NCI-H69 (cell line): Measurements from ENCODE around the gene NCKAP1.

Experiments
- DNase-seq: peaks from one replicate; lab custom pipeline; 2025; lab: John Stamatoyannopoulos, UW

Gene NCKAP1

DNA sequence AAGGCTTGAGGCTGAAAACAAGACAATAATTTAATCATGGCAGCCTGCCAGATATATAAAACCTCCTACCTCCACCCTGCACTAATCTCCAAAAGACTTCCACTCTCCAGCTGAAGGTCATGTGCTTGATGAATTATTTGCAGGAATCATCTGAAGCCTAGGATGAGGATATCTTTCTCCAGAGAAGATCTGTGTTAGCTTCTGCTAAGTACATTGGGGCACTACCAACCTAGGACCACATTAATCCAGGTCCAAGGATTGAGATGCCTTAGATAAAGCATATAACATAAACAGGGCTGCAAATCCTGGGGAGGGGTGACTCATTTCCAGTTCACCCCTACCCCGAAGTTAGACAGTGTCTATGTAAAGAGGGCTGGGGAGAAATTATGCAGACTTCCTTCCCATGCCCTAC, 91.3 kb downstream of the NCKAP1 start:
- DNase-seq: peak; percentile 73

DNA sequence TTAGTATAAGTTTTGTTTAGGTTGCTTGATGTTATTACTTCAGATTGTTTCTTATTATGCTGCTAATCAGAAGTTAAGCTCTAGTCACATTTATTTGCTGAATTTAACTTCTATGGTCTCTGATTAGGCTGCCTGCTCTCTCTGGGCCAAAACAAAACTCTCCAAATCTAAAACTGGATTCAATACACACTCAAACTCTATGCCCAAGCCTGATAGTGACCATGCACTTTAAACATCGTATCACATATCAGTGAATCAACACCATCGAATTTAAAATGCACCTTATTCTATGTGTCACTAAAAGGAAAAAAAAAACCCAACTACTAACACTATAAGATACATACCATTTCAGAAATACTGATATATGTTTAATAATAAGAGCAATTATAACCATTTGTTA, 94.9 kb downstream of the NCKAP1 start:
- DNase-seq: no peak

DNA sequence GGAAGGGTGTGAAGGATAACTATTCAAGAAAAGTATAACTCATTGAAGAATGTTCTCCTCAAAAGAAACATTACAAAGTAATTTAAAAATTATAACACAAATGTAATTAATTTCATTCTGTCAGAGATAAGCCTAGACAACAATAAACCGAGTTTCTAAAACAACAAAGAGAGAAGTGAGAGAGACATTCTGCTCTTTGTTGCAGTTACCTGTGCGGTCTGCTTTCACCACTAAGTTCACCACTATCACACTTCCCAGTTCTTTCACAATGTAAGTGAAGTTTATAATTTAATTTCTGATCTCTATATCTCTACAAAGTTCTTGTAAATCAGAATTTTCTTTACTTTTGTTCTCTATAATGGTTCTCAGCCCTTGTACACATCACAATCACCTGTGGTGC, 95.5 kb downstream of the NCKAP1 start:
- DNase-seq: no peak

DNA sequence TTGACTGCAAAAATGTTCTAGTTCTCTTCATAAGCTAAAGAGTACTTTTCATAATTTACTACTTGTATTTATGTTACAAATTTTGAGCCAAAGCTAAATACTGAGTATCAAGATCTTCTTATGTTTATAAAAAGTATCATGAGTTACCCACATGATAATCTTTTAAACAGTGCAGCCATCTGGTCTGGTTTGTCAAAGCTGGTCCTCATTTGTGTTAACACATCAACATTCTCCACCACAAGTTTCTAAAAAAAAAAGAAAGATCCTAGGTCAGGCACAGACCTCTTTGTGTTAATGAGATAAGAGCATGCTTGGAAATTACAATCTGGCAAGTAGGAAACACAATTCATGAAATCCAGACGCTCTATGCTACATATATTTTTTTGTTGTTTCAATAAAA, 96.3 kb downstream of the NCKAP1 start:
- DNase-seq: no peak

DNA sequence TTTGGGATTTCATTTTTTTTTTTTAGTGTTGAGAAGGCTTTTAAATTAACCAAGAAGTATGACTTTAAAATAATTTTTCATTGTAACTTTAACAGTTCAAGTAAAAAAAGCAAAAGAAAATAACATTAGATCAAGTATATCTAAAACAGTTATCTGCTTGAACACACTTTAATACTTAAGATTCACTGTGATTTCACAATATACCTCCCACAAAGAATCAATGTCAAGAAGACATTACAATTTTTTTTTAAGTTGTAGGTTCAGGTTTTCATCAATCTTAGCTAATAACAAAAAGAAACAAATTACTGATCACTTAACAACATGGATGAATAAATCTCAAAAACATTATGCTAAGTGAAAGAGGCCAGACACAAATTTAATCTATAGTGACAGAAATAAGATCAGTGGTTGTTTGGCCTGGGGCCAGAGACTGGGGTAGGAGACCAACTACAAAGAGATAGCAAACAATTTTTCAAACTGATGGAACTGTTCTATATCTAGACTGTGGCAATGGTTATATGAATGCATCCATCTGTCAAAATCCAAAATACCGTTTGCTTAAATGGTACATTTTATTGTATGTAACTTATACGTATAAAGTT, 97.0 kb downstream of the NCKAP1 start:
- peak; percentile 2 for DNase-seq

DNA sequence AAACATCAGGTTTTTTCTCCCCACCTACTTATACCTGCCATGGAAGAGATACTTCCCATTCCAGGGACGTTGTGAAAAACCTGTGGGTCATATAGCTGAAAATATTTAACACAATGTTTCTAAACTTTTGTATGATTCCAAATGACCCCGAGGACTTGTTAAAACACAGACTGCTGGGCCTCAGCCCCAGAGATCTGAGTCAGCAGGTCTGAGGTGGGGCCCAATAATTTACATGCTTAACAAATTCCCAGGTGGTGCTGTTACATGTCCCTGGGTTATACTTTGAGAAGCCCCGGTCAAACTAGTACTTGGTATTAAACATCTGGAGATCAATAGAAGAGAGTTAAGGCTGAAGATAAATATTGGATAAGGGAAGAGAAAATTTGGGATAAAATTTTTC, 100.4 kb downstream of the NCKAP1 start:
- DNase-seq: no peak

DNA sequence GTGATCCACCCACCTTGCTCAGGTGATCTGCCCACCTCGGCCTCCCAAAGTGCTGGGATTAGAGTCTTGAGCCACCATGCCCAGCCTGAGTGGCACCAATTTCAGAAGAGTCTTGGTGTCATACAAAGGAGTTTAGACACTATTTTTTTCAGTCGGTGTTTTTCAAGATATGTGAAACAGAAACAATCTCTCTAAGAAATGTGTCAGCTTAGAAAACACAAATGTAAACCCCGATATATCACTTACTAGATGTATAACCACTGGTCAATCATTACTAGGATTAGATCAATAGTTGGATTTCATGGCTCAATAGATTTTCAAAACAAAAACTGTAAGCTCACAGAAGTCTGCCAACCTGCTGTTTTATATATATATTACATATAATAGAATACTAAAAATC, 104.6 kb downstream of the NCKAP1 start:
- DNase-seq: no peak

DNA sequence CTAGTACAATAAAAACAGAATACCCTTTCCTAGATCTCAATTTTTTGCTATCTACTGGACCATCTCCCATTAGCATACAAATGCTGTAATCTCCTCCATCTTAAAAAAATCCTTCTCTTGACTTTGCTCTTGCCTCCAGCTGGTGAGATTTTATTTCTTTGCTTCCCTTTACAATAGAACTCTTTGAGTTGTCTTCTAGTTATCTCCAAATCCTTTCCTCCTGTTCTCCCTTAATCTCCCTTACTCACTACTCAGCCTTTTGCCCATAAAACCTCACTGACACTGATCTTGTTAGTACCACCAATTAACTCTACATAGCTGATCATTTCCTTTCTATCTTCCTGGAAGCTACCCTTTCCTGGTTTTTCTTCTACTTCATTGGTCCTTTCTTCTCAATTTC, 108.3 kb downstream of the NCKAP1 start:
- no peak for DNase-seq

DNA sequence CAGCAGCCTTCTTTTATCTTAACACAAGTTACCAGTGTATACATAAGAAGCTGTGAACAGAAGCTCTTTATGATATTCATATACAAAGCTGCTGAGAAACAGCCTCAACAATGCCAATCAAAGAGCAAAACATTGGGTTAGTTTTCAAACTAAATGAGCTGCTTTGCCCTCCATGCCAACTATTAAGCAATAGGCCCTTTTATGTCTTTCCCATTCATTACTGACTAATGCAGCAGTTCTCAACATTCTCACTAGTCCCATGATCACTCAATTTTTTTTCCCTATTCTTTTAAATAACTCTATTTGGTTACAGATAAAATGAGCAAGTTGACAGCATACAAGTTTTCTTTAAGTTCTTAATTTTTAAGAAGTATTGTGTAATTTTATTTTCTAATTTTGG, 114.0 kb downstream of the NCKAP1 start:
- no peak for DNase-seq

DNA sequence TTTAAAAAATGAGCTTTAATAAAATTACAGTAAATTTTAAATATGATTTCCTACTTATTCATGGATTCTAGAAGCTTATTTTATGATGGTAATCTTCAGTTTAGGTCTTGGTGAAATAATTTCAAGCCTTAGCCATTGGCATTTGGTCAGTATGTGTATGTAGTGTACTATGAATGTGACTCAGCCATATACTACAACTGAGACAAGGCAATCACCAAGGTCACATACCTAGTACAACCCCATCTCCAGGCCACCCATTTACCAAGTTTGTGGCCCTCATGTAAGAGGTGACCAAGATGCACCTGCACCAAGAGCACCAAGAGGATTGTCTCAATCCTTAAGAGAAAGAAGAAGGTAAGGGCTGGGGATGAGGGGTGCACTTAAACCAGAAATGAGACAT, 117.0 kb downstream of the NCKAP1 start:
- DNase-seq: no peak

DNA sequence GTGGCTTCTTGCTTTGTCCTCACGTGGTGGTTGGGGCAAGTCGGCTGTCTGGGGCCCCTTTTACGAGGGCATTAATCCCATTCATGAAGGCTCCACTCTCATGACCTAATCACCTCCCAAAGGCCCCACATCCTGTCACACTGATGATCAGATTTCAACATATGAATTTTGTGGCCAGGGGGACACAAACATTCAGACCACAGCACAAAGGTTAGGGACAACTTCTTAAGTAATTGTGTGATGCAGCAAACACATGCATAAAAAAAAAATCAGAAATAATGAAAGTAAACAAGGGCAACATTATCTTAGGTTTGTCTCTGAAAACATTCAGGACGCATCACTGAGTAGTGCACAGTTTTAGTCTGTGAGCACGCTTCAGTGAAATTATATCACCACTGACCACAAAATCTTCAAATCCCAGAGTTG, 117.6 kb downstream of the NCKAP1 start:
- DNase-seq: no peak

DNA sequence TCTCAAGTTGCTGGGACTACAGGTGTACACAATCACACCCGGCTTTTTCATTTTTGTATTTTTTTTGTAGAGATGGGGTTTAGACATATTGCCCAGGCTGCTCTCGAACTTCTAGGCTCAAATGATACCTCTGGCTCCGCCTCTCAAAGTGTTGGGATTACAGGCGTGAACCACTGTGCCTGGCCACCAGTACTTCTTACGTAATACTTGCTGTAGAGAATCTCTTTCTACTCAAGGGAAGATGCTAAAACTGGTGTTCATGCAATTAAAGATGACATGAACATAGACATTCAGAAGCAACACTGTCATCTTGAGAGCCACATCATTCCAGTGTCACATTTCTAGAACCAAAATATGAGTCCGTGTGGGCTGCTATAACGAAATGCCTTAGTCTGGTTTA, 118.2 kb downstream of the NCKAP1 start:
- DNase-seq: no peak

DNA sequence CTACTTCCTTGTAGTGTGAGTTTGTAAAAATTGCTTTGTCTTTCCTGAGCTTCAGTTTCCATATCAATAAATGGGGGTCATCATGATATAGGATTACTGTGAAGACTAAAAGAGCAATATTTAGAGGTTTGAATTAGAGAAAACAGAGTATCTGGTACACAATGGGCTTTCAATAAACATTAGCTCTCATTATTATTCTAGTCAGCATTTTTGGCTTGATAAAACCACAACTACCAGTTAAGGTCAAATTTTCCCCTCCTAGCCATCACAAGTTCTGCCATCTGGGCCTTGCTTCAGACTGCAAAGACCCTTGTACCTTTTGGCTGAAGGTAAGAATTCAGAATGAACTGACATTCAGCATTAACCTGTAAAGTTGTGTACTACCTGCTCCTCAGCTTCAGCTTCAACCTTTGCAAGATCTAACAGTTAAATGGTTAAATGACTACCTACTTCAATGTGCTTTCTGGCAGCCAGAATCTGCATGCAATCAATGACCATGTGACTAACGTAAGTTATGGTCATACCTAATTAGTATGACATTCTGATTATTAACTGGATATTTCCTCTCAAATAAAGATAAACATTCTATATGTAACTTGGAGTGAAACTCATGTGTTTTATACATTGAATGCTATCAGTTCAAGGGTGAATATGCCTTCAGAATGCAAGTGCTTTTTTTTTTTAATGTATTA, 119.2 kb downstream of the NCKAP1 start:
- no peak for DNase-seq

DNA sequence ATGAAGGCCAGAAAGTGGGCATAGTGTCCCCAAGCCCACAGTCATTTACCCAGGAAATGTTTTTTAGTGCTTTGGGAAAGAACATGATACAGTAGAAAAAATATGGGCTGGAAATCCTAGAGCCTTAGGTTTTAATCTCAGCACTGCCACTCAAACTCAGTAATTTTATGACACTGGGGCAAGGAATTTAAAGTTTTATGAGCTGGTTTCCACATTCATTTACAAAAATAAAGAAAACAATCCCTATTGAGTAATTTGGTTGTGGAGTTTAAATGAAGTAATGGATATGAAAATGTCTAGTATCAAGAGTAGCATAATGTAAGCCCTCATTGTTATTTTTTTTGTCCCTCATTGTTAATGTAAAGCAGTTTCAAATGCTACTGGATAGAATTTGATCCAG, 120.3 kb downstream of the NCKAP1 start:
- DNase-seq: no peak

DNA sequence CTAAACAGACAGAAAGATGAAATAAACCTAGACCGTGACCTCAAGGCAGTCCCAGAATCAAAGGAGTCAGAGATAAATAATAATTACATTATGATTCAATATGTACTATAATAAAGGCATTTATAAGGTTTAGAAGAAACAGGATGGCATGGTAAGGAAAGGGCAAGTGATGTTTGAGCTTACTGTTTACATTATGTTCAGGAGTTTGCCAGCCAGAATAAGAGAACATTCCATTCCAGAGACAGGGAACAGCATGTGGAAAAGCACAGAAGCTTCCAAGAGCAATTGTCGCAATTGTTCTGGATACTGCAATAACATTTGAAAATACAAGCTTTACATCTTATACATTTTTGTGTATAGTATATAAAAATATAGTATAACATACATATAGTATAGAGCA, 121.8 kb downstream of the NCKAP1 start:
- no peak for DNase-seq

DNA sequence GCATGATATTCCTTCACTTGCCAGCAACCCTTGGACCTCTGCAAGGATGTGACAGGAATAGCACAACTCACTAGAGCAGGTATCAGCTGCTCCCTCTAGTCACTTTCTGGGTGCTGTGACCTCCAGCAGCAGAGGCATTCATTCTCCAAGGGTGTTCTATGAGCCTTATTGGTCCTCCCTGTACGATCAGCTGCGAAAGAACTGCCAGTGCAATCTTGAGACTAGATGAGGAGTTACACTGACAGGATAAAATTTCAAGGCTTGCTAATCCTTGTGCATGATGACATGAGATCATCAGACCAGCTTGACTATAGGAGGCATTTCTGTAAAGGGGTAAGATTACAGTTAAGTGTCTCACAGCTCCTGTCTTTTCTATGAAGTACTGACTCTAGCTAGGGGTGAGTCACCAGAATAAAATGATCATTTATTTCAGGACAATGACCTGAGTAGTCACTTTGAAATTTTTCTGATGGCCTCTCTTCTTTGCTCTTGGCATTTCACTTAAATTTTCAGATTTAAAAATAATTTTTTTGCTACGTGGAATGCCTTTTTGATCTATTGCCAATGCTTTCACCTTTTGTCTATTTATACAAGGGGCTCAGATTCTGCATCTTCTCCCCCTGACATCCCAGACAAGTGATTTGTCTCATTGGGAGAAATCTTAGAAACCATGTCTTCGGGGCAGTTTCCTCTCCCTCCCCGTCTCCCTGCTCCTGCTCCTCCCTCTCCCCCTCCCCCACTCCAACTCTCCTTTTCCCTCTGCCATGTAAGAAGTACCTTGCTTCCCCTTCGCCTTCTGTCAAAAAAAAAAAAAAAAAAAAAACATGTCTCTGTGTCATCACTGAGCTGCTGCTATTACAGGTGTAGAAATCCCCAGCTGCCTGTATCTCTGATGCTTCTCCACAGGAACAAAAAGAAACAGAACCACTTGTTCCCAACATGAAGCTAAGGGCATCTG, 122.6 kb downstream of the NCKAP1 start:
- DNase-seq: peak; percentile 61

DNA sequence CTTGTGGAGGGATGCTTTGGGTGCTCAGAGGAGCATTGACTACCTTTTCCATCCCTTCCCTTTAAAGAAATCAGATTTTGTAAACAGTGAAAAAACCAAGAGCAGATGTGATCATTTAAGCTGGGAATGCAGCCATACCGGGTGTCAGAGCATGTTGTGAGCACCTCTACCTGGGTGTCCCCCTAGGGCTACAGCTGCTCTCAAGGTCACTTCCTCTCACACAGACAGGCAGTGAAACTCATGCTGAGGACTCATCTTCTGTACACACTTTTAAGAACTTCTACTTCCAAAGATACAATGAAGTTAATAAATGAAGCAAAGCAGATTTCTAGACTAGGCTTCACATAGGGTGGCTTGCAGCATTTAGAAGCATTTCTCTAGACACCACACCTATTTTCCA, 123.4 kb downstream of the NCKAP1 start:
- DNase-seq: peak; percentile 62

DNA sequence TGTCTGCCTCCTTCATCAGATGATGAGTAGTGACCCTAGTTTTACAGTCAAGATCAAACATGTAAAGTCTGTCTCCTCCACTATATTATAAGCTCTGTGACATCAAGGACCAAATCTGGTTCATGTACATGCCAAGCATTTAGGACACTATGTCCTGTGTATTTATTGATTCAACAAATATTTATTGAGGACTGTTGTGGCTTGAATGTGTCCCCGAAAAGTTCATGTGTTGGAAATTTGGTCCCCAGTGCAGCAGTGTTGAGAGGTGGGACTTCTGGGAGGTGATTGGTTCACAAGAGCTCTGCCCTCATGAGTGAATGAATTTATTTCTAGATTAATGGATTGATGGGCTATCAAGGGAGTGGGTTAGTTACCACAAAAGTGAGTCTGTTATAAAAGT, 125.2 kb downstream of the NCKAP1 start:
- no peak for DNase-seq

DNA sequence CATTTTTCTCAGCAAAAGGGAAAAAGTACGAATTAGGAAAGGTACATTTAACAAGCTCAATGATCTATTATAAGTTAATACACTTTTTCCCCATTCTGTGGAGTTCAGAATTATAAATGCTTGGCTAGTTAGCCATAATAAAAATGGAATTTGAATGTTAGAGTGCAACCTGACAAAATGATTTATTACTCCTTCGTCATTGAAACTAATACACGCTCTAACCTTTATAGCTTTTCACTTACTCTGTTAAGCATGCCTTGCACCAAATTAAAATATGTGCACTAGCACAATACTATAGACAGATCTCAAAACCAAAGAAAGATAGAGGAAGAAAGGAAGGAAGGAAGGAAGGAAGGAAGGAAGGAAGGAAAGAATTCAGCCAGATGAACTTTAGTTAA, 125.7 kb downstream of the NCKAP1 start:
- DNase-seq: no peak

DNA sequence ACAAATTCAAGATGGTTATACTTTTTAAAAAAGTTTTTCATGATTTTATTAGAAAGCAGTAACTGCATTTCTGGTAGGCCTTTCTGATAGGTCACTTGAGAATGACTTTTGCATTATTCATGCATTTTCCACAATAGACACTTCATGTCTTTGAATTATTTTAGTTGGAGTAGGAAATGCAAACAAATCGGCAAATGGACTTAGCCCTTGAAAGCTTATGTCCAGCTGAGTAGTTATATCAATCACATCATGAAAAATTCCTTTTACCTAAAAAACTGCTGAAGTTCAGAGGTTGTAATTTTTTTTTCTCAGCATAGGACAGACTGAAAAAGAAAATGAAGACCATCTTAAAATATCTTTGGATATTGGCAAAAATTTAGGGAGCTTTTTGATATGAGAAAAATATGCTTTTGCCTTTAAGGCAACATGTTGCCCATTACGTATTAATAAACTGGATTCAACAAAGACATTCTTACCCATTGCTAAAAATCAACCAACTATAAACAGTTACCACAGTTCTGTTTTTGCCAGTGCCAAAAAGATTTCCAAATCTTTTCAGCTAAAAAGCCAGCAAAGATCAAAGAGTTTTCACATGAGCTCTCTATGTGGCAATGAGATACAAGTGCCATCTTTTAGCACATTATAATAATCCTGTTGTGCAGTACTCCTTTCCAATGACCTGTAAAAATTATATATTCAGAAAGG, 126.3 kb downstream of the NCKAP1 start:
- no peak for DNase-seq

DNA sequence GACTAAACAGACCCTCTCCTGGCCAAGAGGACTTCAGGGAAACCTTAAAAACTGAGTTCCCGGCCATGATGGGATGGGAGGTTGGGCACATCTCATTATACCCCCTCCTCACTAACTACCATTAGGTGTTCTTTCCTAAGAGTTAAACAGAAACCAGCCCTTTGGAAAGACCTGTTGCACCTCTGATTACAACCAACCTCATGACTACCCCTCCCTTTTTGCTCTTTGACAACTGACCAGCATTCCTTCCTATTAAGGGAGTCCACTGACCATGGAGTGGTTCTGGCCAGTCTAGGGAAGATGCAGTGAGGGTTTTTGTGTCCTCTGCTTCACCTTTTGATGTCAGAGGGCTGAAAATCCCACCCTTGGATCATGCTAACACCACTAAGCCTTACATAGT, 127.3 kb downstream of the NCKAP1 start:
- no peak for DNase-seq

DNA sequence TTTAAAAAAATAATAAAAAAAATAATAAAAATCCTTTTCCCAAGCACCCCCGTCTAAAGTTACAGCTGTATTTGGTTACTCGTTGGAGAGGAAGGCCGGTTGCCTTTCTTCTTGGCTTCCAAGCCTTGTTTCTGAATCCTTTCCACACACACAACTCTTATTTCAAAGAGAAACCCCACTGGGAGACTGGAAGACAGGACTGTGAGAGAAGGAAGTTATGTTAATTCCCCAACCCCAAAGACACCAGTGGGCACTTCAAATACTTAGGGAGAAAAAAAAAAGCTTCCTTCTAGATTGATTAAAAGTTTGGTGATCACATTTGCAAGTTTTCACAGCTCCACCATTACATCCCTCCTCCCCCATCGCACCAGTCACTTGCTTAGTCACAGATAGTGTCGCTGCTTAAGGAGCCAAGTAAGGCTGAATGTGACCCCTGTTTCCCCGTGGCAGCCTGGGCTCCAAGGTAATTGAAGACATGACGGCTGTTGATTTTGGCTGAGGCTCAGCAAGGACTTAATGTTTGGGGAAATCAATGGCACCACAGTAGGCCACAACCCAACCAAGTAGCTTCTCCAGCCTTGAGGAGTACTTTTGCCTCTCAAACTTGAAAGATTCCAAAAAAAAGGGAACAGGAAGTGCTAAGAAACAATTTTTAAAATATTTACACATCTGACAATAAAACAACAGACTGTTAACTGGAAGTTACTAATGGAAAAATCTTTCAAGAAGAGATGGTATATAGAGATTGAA, 131.0 kb downstream of the NCKAP1 start:
- peak; percentile 32 for DNase-seq
